Loucy (cell line): ENCODE measurements around the gene FADD.

Experiments used
- H2AFZ ChIP-seq: fragments of 200-600 bp; sonication (generic); 2 replicates; pipeline ENCODE4 v1.6.0; 2016; ENCODE audit warnings: antibody characterized with exemption, mild to moderate bottlenecking, low read length, moderate library complexity
- H3F3A ChIP-seq: fragments of 200-600 bp; 2 replicates; pipeline ENCODE4 v1.6.0; 2016; ENCODE audit warnings: antibody characterized with exemption, low read depth, mild to moderate bottlenecking
- H3K27me3 ChIP-seq: fragments of 200-600 bp; sonication (generic); 2 replicates; pipeline ENCODE4 v1.6.1; 2014; ENCODE audit warnings: low read length, mild to moderate bottlenecking; ENCODE audit not compliant: insufficient read depth, poor library complexity, severe bottlenecking
- H3K36me3 ChIP-seq: fragments of 200-600 bp; sonication (generic); 2 replicates; pipeline ENCODE4 v1.6.1; 2016; ENCODE audit warnings: low read length; ENCODE audit not compliant: insufficient read depth
- H3K4me1 ChIP-seq: fragments of 200-600 bp; sonication (generic); 2 replicates; pipeline ENCODE4 v1.5.1; 2014; ENCODE audit warnings: low read length, mild to moderate bottlenecking; ENCODE audit not compliant: insufficient read depth, poor library complexity, severe bottlenecking
- H3K4me2 ChIP-seq: fragments of 200-600 bp; sonication (generic); 2 replicates; pipeline ENCODE4 v1.6.0; 2014; ENCODE audit warnings: antibody characterized with exemption, low read length, low read depth, mild to moderate bottlenecking; ENCODE audit not compliant: poor library complexity, severe bottlenecking
- H3K4me3 ChIP-seq: fragments of 200-600 bp; sonication (generic); 2 replicates; pipeline ENCODE4 v1.5.1; 2014; ENCODE audit warnings: low read length, mild to moderate bottlenecking, mixed read lengths; ENCODE audit not compliant: poor library complexity, severe bottlenecking
- H3K79me2 ChIP-seq: fragments of 200-600 bp; sonication (generic); 2 replicates; pipeline ENCODE4 v1.6.1; 2014; ENCODE audit warnings: low read length; ENCODE audit not compliant: insufficient read depth
- H3K9ac ChIP-seq: fragments of 200-600 bp; sonication (generic); 2 replicates; pipeline ENCODE4 v1.6.0; 2014; ENCODE audit warnings: mild to moderate bottlenecking, low read depth, low read length, moderate library complexity; ENCODE audit not compliant: poor library complexity, severe bottlenecking
- H3K9me2 ChIP-seq: fragments of 200-600 bp; sonication (generic); replicated peaks from 2 replicates; pipeline ENCODE4 v1.6.1; 2016; ENCODE audit warnings: low read depth, low read length, mixed read lengths
- H3K9me3 ChIP-seq: fragments of 200-600 bp; sonication (generic); 2 replicates; pipeline ENCODE4 v1.6.1; 2014; ENCODE audit warnings: mild to moderate bottlenecking, antibody characterized with exemption, low read length, low read depth; ENCODE audit not compliant: insufficient read depth
- H4K20me1 ChIP-seq: fragments of 200-600 bp; sonication (generic); 2 replicates; pipeline ENCODE4 v1.6.0; 2014; ENCODE audit warnings: antibody characterized with exemption, low read length, mild to moderate bottlenecking; ENCODE audit not compliant: insufficient read depth, poor library complexity, severe bottlenecking
- EZH2phosphoT487 ChIP-seq: fragments of 200-600 bp; IDR thresholded peaks from 2 replicates; pipeline ENCODE4 v1.6.1; 2018; ENCODE audit warnings: antibody characterized with exemption, mild to moderate bottlenecking, moderate library complexity, borderline replicate concordance
- TF ChIP-seq, protein P1 (sequence below): fragments of 200-600 bp; sonication (generic); conservative IDR thresholded peaks from 2 replicates; pipeline ENCODE4 v1.5.1; 2014; ENCODE audit warnings: mild to moderate bottlenecking, antibody characterized with exemption, low read length

Gene FADD

DNA sequence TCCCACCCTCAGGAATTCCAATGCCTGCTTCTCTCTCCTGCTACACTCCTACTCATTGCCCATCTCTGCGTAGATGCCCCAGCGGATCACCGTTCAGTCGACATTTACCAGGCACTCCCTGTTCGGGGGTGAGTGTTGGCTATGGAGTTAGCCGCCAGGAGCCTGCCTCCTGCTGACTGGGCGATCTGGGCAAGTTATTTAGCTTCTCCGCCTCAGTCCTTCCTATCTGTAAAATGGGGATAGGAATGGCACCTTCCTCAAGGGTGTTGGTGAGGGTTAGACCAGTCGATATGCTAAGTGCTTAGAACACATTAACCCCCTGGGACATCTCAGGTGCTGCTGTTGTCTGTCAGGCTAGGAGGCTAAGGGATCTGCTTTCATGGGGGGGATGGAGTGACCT lies 30.9 kb downstream of the FADD start:
- H3K4me3 ChIP-seq, result no peak overlapping the region
- no peaks in the 10 kb centered on the region for H4K20me1 ChIP-seq
- H3K9me3 ChIP-seq, result no peaks in the 10 kb centered on the region
- H3K79me2 ChIP-seq, result no peaks in the 10 kb centered on the region
- no peak overlapping the region for H3K4me2 ChIP-seq
- H2AFZ ChIP-seq, result no peak overlapping the region
- TF ChIP-seq, protein P1, sequence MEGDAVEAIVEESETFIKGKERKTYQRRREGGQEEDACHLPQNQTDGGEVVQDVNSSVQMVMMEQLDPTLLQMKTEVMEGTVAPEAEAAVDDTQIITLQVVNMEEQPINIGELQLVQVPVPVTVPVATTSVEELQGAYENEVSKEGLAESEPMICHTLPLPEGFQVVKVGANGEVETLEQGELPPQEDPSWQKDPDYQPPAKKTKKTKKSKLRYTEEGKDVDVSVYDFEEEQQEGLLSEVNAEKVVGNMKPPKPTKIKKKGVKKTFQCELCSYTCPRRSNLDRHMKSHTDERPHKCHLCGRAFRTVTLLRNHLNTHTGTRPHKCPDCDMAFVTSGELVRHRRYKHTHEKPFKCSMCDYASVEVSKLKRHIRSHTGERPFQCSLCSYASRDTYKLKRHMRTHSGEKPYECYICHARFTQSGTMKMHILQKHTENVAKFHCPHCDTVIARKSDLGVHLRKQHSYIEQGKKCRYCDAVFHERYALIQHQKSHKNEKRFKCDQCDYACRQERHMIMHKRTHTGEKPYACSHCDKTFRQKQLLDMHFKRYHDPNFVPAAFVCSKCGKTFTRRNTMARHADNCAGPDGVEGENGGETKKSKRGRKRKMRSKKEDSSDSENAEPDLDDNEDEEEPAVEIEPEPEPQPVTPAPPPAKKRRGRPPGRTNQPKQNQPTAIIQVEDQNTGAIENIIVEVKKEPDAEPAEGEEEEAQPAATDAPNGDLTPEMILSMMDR, result no peak
- TF ChIP-seq EZH2phosphoT487, result no peak
- H3K9me2 ChIP-seq, result no peaks in the 10 kb centered on the region
- H3K9ac ChIP-seq, result no peak overlapping the region
- H3F3A ChIP-seq, result no peaks in the 10 kb centered on the region
- H3K4me1 ChIP-seq, result no peaks in the 10 kb centered on the region
- no peaks in the 10 kb centered on the region for H3K36me3 ChIP-seq
- H3K27me3 ChIP-seq, result no peaks in the 10 kb centered on the region

DNA sequence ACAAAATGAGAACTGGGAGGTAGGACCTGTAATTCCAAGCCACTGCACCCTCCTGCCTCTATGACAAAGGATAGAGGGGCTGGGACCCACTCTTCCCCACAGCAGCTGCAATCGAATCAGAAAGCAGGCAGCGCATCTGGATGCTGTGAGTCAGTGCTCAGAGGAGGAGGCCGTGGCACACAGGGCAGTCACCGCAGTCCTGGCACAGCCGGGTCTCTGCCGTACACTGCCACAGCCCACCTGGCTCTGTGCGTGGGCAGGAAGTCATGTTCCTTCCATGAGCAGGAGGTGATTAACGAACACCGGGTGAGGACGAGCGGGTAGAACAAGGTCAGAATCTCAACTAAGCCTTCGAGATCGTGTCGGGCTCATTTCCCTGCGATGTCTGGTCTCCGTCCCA lies 37.2 kb downstream of the FADD start:
- H3K36me3 ChIP-seq, result no peaks in the 10 kb centered on the region
- no peaks in the 10 kb centered on the region for H3K4me1 ChIP-seq
- H3K9me2 ChIP-seq, result no peaks in the 10 kb centered on the region
- H3F3A ChIP-seq, result no peaks in the 10 kb centered on the region
- TF ChIP-seq, protein P1, result no peak
- TF ChIP-seq EZH2phosphoT487, result no peak
- no peaks in the 10 kb centered on the region for H3K9me3 ChIP-seq
- H2AFZ ChIP-seq, result no peak overlapping the region; the same call in 1 of the 2 replicates
- no peaks in the 10 kb centered on the region for H4K20me1 ChIP-seq
- no peak overlapping the region for H3K9ac ChIP-seq
- H3K4me3 ChIP-seq, result no peak overlapping the region
- no peaks in the 10 kb centered on the region for H3K79me2 ChIP-seq
- no peaks in the 10 kb centered on the region for H3K27me3 ChIP-seq
- H3K4me2 ChIP-seq, result no peak overlapping the region

DNA sequence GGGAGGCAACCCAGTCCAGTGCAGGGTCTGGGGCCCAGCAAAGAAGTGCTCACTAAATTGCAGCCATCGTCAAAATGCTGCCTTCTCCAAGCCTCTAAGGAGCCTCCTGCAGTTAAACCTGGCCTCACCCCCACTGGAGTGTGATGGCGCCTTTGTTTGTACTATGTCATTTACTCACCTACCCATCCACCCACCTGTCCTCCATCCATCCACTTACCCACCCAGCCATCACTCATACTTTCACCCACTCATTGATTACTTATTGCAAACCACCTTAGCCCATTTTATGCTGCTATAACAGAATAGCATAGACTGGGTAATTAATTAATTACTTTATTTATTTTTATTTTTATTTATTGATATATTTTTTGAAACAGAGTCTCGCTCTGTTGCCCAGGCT lies 38.6 kb downstream of the FADD start:
- Histone ChIP-seq H2AFZ (no peak overlapping the region), H3K9me2 (no peaks in the 10 kb centered on the region), H3K79me2 (no peaks in the 10 kb centered on the region), H3K4me2 (no peak overlapping the region), H3K36me3 (no peaks in the 10 kb centered on the region), H3K4me3 (no peak overlapping the region), H3F3A (no peaks in the 10 kb centered on the region), H3K9me3 (no peaks in the 10 kb centered on the region), H3K27me3 (no peaks in the 10 kb centered on the region), H3K9ac (no peak overlapping the region), H3K4me1 (no peaks in the 10 kb centered on the region), H4K20me1 (no peaks in the 10 kb centered on the region)
- no peak for TF ChIP-seq EZH2phosphoT487
- TF ChIP-seq, protein P1, result no peak
